HG03060 (cell line): ENCODE data around the gene CYP4A11.
"Not testable (repeated sequence)": the region's sequence is repeated elsewhere in the genome, so short reads cannot be mapped to it uniquely, and the experiment has no call there.

Experiments used
- ATAC-seq: cut with Tn5 transposase; IDR thresholded peaks from one replicate; pipeline ENCODE4 v1.9.1; 2021; ENCODE audit warnings: low read depth, moderate number of reproducible peaks; ENCODE audit not compliant: unreplicated experiment

Gene CYP4A11

GRCh38 chr1:46927249-46927835 lies 13.9 kb downstream of the CYP4A11 start:
- no peak for ATAC-seq

GRCh38 chr1:46910790-46911189 lies 30.5 kb downstream of the CYP4A11 start:
- no peak for ATAC-seq

- ATAC-seq = no peak
These were observed 37.8 kb downstream of the CYP4A11 start for GRCh38 chr1:46903481-46903880.

- ATAC-seq = no peak
These were observed 40.9 kb downstream of the CYP4A11 start for GRCh38 chr1:46900401-46900800.

- ATAC-seq = not testable (repeated sequence)
These were observed 59.6 kb downstream of the CYP4A11 start for GRCh38 chr1:46881656-46882055.
